Lower leg skin (tissue), 4 donors: ENCODE results near the gene PKD2. TPM values are rescaled to one million over a fixed set of nuclear protein-coding genes. Genes with fewer than 3 reads are reported as not detected.

ENCODE experiments used
- DNase-seq, 2 donors: peaks; one replicate each; pipeline ENCODE4 v3.0.0-alpha.2; 2019; ENCODE audit warnings: low spot score in 2 of 2
- H3K4me3 ChIP-seq: fragments of 200-600 bp; sonication (generic); 2 replicates; pipeline ENCODE4 v1.5.1; 2017; ENCODE audit warnings: mild to moderate bottlenecking, low read depth; ENCODE audit not compliant: poor library complexity, severe bottlenecking
- CTCF ChIP-seq, 3 donors: fragments of 450-650 bp; IDR thresholded peaks; one replicate each; pipeline ENCODE4 v1.5.1; 2016; ENCODE audit warnings: antibody characterized with exemption in 3 of 3, mild to moderate bottlenecking in 3 of 3, moderate library complexity in 2 of 3
- POLR2A ChIP-seq, 2 donors: fragments of 450-650 bp; IDR thresholded peaks; one replicate each; pipeline ENCODE4 v1.6.1; 2016 to 2017; ENCODE audit warnings: antibody characterized with exemption in 2 of 2, mild to moderate bottlenecking in 1 of 2, moderate library complexity in 1 of 2
- WGBS, 2 donors: methylation state at CpG; one replicate each; pipeline ENCODE4 v1.1.5; 2018; 5-methylcytosine and 5-hydroxymethylcytosine counted together
- intact Hi-C: fragments of 100-400 bp; cut with DNase I; formaldehyde crosslinking; loops from one replicate; pipeline ENCODE4 v1.15.0; 2023; ENCODE audit warnings: low total_unique reads
- total RNA-seq, 4 donors: library from RNA; depleted of rRNA; stranded (reverse); fragments of >200 nt; gene quantifications; one replicate each; pipeline ENCODE4 v1.1.0, GENCODE V29; 2016

The PKD2 gene
- total RNA-seq, 4 donors from 2014 or later = 17.3 to 25.4 (median 21.7) TPM

DNA sequence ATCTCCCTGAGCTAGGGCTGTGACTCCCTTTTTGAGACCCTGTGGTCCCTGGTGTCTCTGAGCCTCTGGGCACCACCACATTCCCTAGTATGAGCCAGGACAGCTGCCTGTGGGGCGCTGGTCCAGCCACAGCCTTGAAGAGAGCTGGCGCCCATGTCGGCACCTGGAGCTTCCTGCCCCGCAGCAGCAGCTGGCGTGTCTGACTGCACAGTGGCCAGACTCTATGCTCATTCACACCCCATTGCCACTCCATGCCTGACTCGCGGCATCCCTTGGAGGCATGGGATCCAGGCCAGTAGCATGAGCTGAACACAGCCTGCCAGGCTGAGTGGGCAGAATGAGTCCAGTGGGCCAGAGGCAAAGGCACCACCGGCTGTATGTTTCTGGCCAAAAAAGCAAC is 40.2 kb upstream of the PKD2 start:
- WGBS, 2 donors = 67 to 83% methylated on average over 1 to 8 of the region's 8 CpGs
- TF ChIP-seq POLR2A (IDR thresholded peaks at IDR 0.05) (no peak), CTCF (IDR thresholded peaks at IDR 0.05) (no peak)
- no peak overlapping the region for H3K4me3 ChIP-seq
- no peak for DNase-seq
- intact Hi-C loops = no loop called here

DNA sequence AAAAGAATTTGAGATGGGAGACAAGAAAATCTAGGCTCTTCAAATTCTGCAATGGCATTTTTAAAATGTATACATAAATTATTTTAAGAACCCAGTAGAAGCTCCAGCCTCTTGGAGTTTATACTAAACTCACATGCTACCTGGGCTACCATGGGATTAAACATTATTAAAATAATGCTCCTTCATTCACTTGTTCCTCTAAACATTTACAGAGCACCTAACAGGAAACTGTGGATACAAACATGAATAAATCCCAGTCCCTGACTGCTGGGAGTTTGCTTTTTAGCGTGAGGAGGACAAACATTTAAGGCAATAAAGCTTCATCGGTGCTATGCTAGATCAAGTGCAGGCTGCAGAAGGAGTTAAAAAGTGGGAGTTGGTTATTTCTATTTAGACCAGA is 37.3 kb upstream of the PKD2 start:
- H3K4me3 ChIP-seq = no peak overlapping the region

GRCh38 chr4:87971866-87972265 is 35.6 kb upstream of the PKD2 start:
- DNase-seq = no peak
- no peak overlapping the region for H3K4me3 ChIP-seq
- WGBS, 2 donors = 64 to 70% methylated on average over 1 of the region's 1 CpG
- intact Hi-C loops = loop anchor here (10.0 kb wide), 1 partner anchor 117 kb away; no protein-coding TSS in a partner anchor
- TF ChIP-seq CTCF (IDR thresholded peaks at IDR 0.05) (no peak), POLR2A (IDR thresholded peaks at IDR 0.05) (no peak)

More for the DNA sequence above, 37.3 kb upstream of the PKD2 start:
- DNase-seq = no peak
- intact Hi-C loops = loop anchor here (10.0 kb wide), 1 partner anchor 115 kb away; no protein-coding TSS in a partner anchor
- 85 to 87% methylated on average over 2 of the region's 2 CpGs for whole genome bisulfite sequencing, 2 donors
- no peak for TF ChIP-seq CTCF (IDR thresholded peaks at IDR 0.05)
- TF ChIP-seq POLR2A (IDR thresholded peaks at IDR 0.05) = no peak

GRCh38 chr4:87973283-87974169 is 33.9 kb upstream of the PKD2 start:
- WGBS, 2 donors = 25 to 28% methylated on average over 14 of the region's 14 CpGs
- no peak overlapping the region for H3K4me3 ChIP-seq
- intact Hi-C loops = loop anchor here (10.0 kb wide), 1 partner anchor 119 kb away; no protein-coding TSS in a partner anchor
- no peak for DNase-seq
- TF ChIP-seq CTCF (IDR thresholded peaks at IDR 0.05) (no peak), POLR2A (IDR thresholded peaks at IDR 0.05) (no peak)

DNA sequence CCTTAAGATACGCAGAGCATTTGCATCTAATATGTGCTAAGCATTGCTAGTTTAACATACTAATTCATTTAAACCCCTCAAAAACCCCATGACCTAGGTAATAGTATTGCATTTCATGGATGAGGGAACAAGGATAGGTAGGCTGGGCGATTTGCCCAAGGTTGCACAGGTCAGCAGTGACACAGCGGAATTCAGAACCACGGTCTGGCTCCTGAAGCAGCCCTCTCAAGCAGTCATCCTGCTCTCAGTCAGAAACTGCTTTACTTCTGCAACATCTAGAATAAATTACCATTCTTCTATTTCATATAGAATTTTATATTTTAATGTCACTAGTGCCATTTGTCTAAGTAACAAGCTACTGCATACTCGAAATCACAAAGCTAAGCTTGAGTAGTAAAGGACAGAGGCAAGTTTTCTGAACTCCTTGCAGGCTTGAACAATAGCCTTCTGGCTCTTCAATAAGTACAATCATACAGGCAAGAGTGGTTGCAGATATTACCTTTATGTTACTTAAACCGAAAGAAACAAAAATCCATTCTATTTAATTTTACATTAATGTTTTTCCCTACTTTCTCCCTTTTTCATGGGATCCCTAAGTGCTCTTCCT is 32.5 kb upstream of the PKD2 start:
- DNase-seq = no peak
- no peak for TF ChIP-seq POLR2A (IDR thresholded peaks at IDR 0.05)
- TF ChIP-seq CTCF (IDR thresholded peaks at IDR 0.05) = no peak
- WGBS, 2 donors = 71 to 78% methylated on average over 6 of the region's 6 CpGs
- no peak overlapping the region for H3K4me3 ChIP-seq
- intact Hi-C loops = loop anchor here (10.0 kb wide), 1 partner anchor 120 kb away; no protein-coding TSS in a partner anchor
